ENCODE data around the gene ANKDD1B. TPM values are rescaled to one million over a fixed set of nuclear protein-coding genes. Genes with fewer than 3 reads are reported as not detected.

The ANKDD1B gene
- total and polyA plus RNA-seq, 2 of the 8 experiments (the other 6 are each of a cell fraction or from before 2014, with no cell fraction given) = 0.08 to 0.22 TPM

GRCh38 chr5:75612901-75613300 is 1.6 kb downstream of the ANKDD1B start:
- H3K9ac ChIP-seq (replicated peaks in 1 of 4; ENCODE audit: extremely low read depth in 1 of 4, low read depth in 3 of 4, low read length in 3 of 4) = no peak overlapping the region
- no peaks in the 10 kb centered on the region; a peak in 2 of 7 replicates for H3K27me3 ChIP-seq (replicated peaks in 1 of 4; ENCODE audit: control insufficient read depth in 3 of 4, extremely low read depth in 1 of 4, insufficient read depth in 3 of 4, low read length in 3 of 4)
- no peaks in the 10 kb centered on the region; a peak in 1 of 7 replicates for H3K4me1 ChIP-seq (replicated peaks in 1 of 4; ENCODE audit: control insufficient read depth in 3 of 4, insufficient read depth in 4 of 4, low read length in 3 of 4)
- H3K79me1 ChIP-seq (ENCODE audit: low read depth, low read length) = no peaks in the 10 kb centered on the region
- CTCF ChIA-PET (ENCODE audit: partially characterized antibody) = interaction anchor here (1.6 kb wide), 1 partner anchor 51 kb away, joined by 8 read pairs; no protein-coding TSS in a partner anchor
- H2BK12ac ChIP-seq (ENCODE audit: low read depth, low read length) = no peak overlapping the region
- no peak overlapping the region for H3K18ac ChIP-seq (ENCODE audit: extremely low read depth, low read length)
- WGBS, 2 experiments (ENCODE audit: extremely low coverage in 1 of 2, insufficient coverage in 1 of 2, insufficient read length in 1 of 2, insufficient replicate concordance in 2 of 2, low coverage in 1 of 2, low lambda C conversion rate in 2 of 2, missing lambda C conversion rate in 1 of 2) = 87% methylated on average over 3 of the region's 3 CpGs; no CpG with 5 or more reads in 1 of the 2 experiments
- no peak overlapping the region for H3K56ac ChIP-seq (replicated peaks; ENCODE audit: insufficient read length, low read depth, low read length)
- no peak overlapping the region for H3K14ac ChIP-seq (ENCODE audit: insufficient read length)
- H3K36me3 ChIP-seq (ENCODE audit: control insufficient read depth in 2 of 4, insufficient read depth in 4 of 4, low read length in 3 of 4) = no peaks in the 10 kb centered on the region
- H2AFZ ChIP-seq (ENCODE audit: low read length) = no peak overlapping the region
- H2AK5ac ChIP-seq (ENCODE audit: low read depth, low read length) = no peak overlapping the region
- H2BK15ac ChIP-seq (ENCODE audit: low read length) = no peak overlapping the region; the same call in 1 of the 2 replicates
- H2BK120ac ChIP-seq (replicated peaks; ENCODE audit: low read depth, low read length) = no peak overlapping the region
- no peak overlapping the region for H4K8ac ChIP-seq (ENCODE audit: extremely low read depth, insufficient read depth, low read length)
- no peak for FAIRE-seq
- H3K9me3 ChIP-seq (ENCODE audit: insufficient read depth in 2 of 2, low read depth in 1 of 2, low read length in 1 of 2) = no peaks in the 10 kb centered on the region
- POLR2A ChIA-PET (ENCODE audit: partially characterized antibody) = no interaction called here
- no peak overlapping the region for H3K27ac ChIP-seq (ENCODE audit: low read depth, low read length)
- H4K20me1 ChIP-seq (replicated peaks in 1 of 2; ENCODE audit: control insufficient read depth in 1 of 2, insufficient read depth in 2 of 2, low read length in 2 of 2) = no peaks in the 10 kb centered on the region
- H3K23me2 ChIP-seq (ENCODE audit: low read depth, low read length) = peaks cover 11% of the 10 kb centered on the region
- H3K4me2 ChIP-seq (ENCODE audit: insufficient read depth in 1 of 2, low read depth in 2 of 2, low read length in 2 of 2) = no peak overlapping the region; a peak in 1 of 4 replicates
- H2BK20ac ChIP-seq (ENCODE audit: low read length) = no peak overlapping the region
- no peaks in the 10 kb centered on the region for H3K79me2 ChIP-seq (ENCODE audit: control insufficient read depth in 1 of 2, insufficient read depth in 2 of 2, low read length in 2 of 2)
- H3K4ac ChIP-seq (replicated peaks; ENCODE audit: insufficient read length, low read depth, low read length) = no peak overlapping the region
- no peak overlapping the region for H4K5ac ChIP-seq (ENCODE audit: insufficient read length, low read depth, low read length)
- no peak overlapping the region for H3K4me3 ChIP-seq (ENCODE audit: extremely low read depth in 1 of 4, insufficient read depth in 2 of 4, low read depth in 3 of 4, low read length in 4 of 4)
- no peak overlapping the region for H2BK5ac ChIP-seq (ENCODE audit: low read depth, low read length)
- DNase-seq (ENCODE audit: low read depth in 1 of 2, low spot score in 2 of 2) = no peak
- H4K91ac ChIP-seq (replicated peaks; ENCODE audit: insufficient read length, low read length) = no peak overlapping the region
- H3K23ac ChIP-seq (ENCODE audit: insufficient read length) = no peak overlapping the region
- TF ChIP-seq RFX5 (IDR thresholded peaks at IDR 0.05; ENCODE audit: borderline replicate concordance, low read depth, low read length) (no peak), GABPA (IDR thresholded peaks at IDR 0.05; ENCODE audit: borderline replicate concordance, insufficient read depth, low read length) (no peak), EGR1 (IDR thresholded peaks at IDR 0.05; ENCODE audit: borderline replicate concordance, low read depth, low read length) (no peak), FOSL1 (IDR thresholded peaks at IDR 0.05; ENCODE audit: insufficient read depth, low read depth, low read length) (no peak), SAP30 (IDR thresholded peaks at IDR 0.05; ENCODE audit: insufficient read depth, insufficient replicate concordance, low read length) (no peak), SP2 (IDR thresholded peaks at IDR 0.05; ENCODE audit: low read length) (no peak), HDAC2 (IDR thresholded peaks at IDR 0.05; ENCODE audit: borderline replicate concordance in 1 of 2, low read depth in 2 of 2, low read length in 2 of 2) (no peak), CBX5 (IDR thresholded peaks at IDR 0.05; ENCODE audit: low read depth, low read length) (no peak), MAFK (IDR thresholded peaks at IDR 0.05; ENCODE audit: low read depth, low read length) (no peak), TCF12 (IDR thresholded peaks at IDR 0.05; ENCODE audit: low read depth, low read length) (no peak)
- TF ChIP-seq, protein P1, sequence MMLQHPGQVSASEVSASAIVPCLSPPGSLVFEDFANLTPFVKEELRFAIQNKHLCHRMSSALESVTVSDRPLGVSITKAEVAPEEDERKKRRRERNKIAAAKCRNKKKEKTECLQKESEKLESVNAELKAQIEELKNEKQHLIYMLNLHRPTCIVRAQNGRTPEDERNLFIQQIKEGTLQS (IDR thresholded peaks at IDR 0.05; ENCODE audit: insufficient read depth, low read depth, low read length) = no peak

Measured in H1 (cell line).